HL-60/S4 (cell line): ENCODE measurements around the gene CLEC2A.

Experiments
- in situ Hi-C: fragments of 300-500 bp; cut with MboI; formaldehyde crosslinking; loops from 2 replicates; pipeline ENCODE4 v1.14.3; 2022; ENCODE audit warnings: low sequenced_read_pairs

CLEC2A gene

GRCh38 chr12:9936591-9936990 is 4.4 kb upstream of the CLEC2A start:
- in situ Hi-C loops = no loop called here

- in situ Hi-C loops = no loop called here
These were observed 2.9 kb upstream of the CLEC2A start for GRCh38 chr12:9935026-9935425.

- in situ Hi-C loops = no loop called here
These were observed 1.8 kb upstream of the CLEC2A start for GRCh38 chr12:9933958-9934357.

GRCh38 chr12:9931245-9931644 is 925 bp downstream of the CLEC2A start:
- in situ Hi-C loops = no loop called here

- in situ Hi-C loops = loop anchor here (10.0 kb wide), 2 partner anchors 114 to 184 kb away; no protein-coding TSS in a partner anchor
These were observed 3.6 kb downstream of the CLEC2A start for GRCh38 chr12:9928607-9929006.

- in situ Hi-C loops = loop anchor here (10.0 kb wide), 2 partner anchors 112 to 182 kb away; no protein-coding TSS in a partner anchor
These were observed 5.3 kb downstream of the CLEC2A start for GRCh38 chr12:9926876-9927275.

GRCh38 chr12:9925705-9926393 is 6.3 kb downstream of the CLEC2A start:
- in situ Hi-C loops = loop anchor here (10.0 kb wide), 2 partner anchors 111 to 181 kb away; no protein-coding TSS in a partner anchor

GRCh38 chr12:9922429-9922828 is 9.7 kb downstream of the CLEC2A start:
- in situ Hi-C loops = loop anchor here (10.0 kb wide), 2 partner anchors 108 to 178 kb away; no protein-coding TSS in a partner anchor

- in situ Hi-C loops = loop anchor here (10.0 kb wide), 2 partner anchors 106 to 176 kb away; no protein-coding TSS in a partner anchor
These were observed 11.7 kb downstream of the CLEC2A start for GRCh38 chr12:9920451-9920850.

- in situ Hi-C loops = no loop called here
These were observed 12.7 kb downstream of the CLEC2A start for GRCh38 chr12:9919443-9919842.

GRCh38 chr12:9911708-9912107 is 20.5 kb downstream of the CLEC2A start:
- in situ Hi-C loops = no loop called here

GRCh38 chr12:9910716-9911421 is 21.3 kb downstream of the CLEC2A start:
- in situ Hi-C loops = no loop called here

- in situ Hi-C loops = no loop called here
These were observed 22.4 kb downstream of the CLEC2A start for GRCh38 chr12:9909724-9910123.

- in situ Hi-C loops = no loop called here
These were observed 23.8 kb downstream of the CLEC2A start for GRCh38 chr12:9908350-9908749.

- in situ Hi-C loops = no loop called here
These were observed 24.4 kb downstream of the CLEC2A start for GRCh38 chr12:9907769-9908168.

GRCh38 chr12:9906873-9907272 is 25.3 kb downstream of the CLEC2A start:
- in situ Hi-C loops = no loop called here

- in situ Hi-C loops = no loop called here
These were observed 29.5 kb downstream of the CLEC2A start for GRCh38 chr12:9902539-9903228.

GRCh38 chr12:9900930-9901329 is 31.2 kb downstream of the CLEC2A start:
- in situ Hi-C loops = no loop called here

GRCh38 chr12:9899209-9899608 is 33.0 kb downstream of the CLEC2A start:
- in situ Hi-C loops = no loop called here

- in situ Hi-C loops = no loop called here
These were observed 34.6 kb downstream of the CLEC2A start for GRCh38 chr12:9897535-9897934.

GRCh38 chr12:9895215-9895971 is 36.8 kb downstream of the CLEC2A start:
- in situ Hi-C loops = no loop called here
